NCI-H1105 treated with DMSO at 0.1 percent for 48 hours (cell line): Measurements from ENCODE around the gene FAF2.
A peak's percentile ranks its signal among the peaks of the same experiment; 100 is the strongest.
"Not testable (repeated sequence)": the region's sequence is repeated elsewhere in the genome, so short reads cannot be mapped to it uniquely, and the experiment has no call there.

Experiments used
- DNase-seq: peaks from one replicate; lab custom pipeline; 2025; lab: John Stamatoyannopoulos, UW

The FAF2 gene

GRCh38 chr5:176543428-176544182, 95.4 kb downstream of the FAF2 start:
- DNase-seq, result peak; percentile 60

- DNase-seq, result no peak
Observed at GRCh38 chr5:176545388-176545736, 97.2 kb downstream of the FAF2 start.

GRCh38 chr5:176545737-176546509, 97.7 kb downstream of the FAF2 start:
- no peak for DNase-seq

- DNase-seq, result no peak
Observed at GRCh38 chr5:176547802-176548201, 99.6 kb downstream of the FAF2 start.

- DNase-seq, result no peak
Observed at GRCh38 chr5:176548967-176549444, 100.8 kb downstream of the FAF2 start, which contains the start of gene CDHR2. TSS of gene CDHR2 (plus strand) at chr5:176549342. CDS start at chr5:176565353, 16,011 bp downstream.

GRCh38 chr5:176549871-176550270, 101.7 kb downstream of the FAF2 start:
- no peak for DNase-seq

GRCh38 chr5:176550275-176550831, 102.2 kb downstream of the FAF2 start:
- no peak for DNase-seq

- not testable (repeated sequence) for DNase-seq
Observed at GRCh38 chr5:176550937-176551336, 102.8 kb downstream of the FAF2 start.

- DNase-seq, result no peak
Observed at GRCh38 chr5:176552332-176552869, 104.2 kb downstream of the FAF2 start.

GRCh38 chr5:176553260-176554085, 105.3 kb downstream of the FAF2 start:
- DNase-seq, result no peak

GRCh38 chr5:176557846-176558245, 109.7 kb downstream of the FAF2 start:
- no peak for DNase-seq
